Progenitor cell of endocrine pancreas (in vitro differentiated cells): Measurements from ENCODE around the gene HOXB8. TPM values are rescaled to one million over a fixed set of nuclear protein-coding genes. Genes with fewer than 3 reads are reported as not detected.
A peak's percentile ranks its signal among the peaks of the same experiment; 100 is the strongest.

Experiments
- DNase-seq: peaks from one replicate; pipeline ENCODE4 v3.0.0; 2021; ENCODE audit warnings: low spot score; ENCODE audit not compliant: unreplicated experiment
- H3K27ac Mint-ChIP-seq: 2 replicates; pipeline ENCODE4 v1.8.0; 2021; ENCODE audit warnings: mild to moderate bottlenecking, moderate library complexity, mixed read lengths
- H3K27me3 Mint-ChIP-seq: 2 replicates; pipeline ENCODE4 v1.8.0; 2021; ENCODE audit warnings: mixed read lengths
- H3K36me3 Mint-ChIP-seq: 2 replicates; pipeline ENCODE4 v1.8.0; 2022; ENCODE audit warnings: mixed read lengths; ENCODE audit not compliant: insufficient read depth
- H3K4me1 Mint-ChIP-seq: 2 replicates; pipeline ENCODE4 v1.8.0; 2021; ENCODE audit warnings: low read depth, mixed read lengths
- H3K4me3 Mint-ChIP-seq: 2 replicates; pipeline ENCODE4 v1.8.0; 2021; ENCODE audit warnings: low read depth, mild to moderate bottlenecking, moderate library complexity, mixed read lengths
- H3K9me3 Mint-ChIP-seq: 2 replicates; pipeline ENCODE4 v1.8.0; 2021; ENCODE audit warnings: low read depth, mixed read lengths
- total RNA-seq: library from RNA; stranded (reverse); gene quantifications from 2 replicates; pipeline ENCODE4 v1.2.1, GENCODE V29; 2021
- TF ChIP-seq, protein P1 (sequence below): fragments of 200-600 bp; sonication (generic); IDR thresholded peaks from one replicate; pipeline ENCODE4 v1.5.0; 2021; ENCODE audit warnings: antibody characterized with exemption, mild to moderate bottlenecking; ENCODE audit not compliant: unreplicated experiment

HOXB8 gene
- total RNA-seq, 1 donor from 2014 or later = 1.1 TPM

GRCh38 chr17:48605991-48606891 lies 8.9 kb downstream of the HOXB8 start:
- Mint-ChIP-seq H3K27me3 (peaks cover 93% of the 10 kb centered on the region), H3K4me3 (no peak overlapping the region), H3K4me1 (peaks cover 7% of the 10 kb centered on the region), H3K27ac (no peak overlapping the region), H3K9me3 (no peaks in the 10 kb centered on the region), H3K36me3 (no peaks in the 10 kb centered on the region)
- TF ChIP-seq, protein P1, sequence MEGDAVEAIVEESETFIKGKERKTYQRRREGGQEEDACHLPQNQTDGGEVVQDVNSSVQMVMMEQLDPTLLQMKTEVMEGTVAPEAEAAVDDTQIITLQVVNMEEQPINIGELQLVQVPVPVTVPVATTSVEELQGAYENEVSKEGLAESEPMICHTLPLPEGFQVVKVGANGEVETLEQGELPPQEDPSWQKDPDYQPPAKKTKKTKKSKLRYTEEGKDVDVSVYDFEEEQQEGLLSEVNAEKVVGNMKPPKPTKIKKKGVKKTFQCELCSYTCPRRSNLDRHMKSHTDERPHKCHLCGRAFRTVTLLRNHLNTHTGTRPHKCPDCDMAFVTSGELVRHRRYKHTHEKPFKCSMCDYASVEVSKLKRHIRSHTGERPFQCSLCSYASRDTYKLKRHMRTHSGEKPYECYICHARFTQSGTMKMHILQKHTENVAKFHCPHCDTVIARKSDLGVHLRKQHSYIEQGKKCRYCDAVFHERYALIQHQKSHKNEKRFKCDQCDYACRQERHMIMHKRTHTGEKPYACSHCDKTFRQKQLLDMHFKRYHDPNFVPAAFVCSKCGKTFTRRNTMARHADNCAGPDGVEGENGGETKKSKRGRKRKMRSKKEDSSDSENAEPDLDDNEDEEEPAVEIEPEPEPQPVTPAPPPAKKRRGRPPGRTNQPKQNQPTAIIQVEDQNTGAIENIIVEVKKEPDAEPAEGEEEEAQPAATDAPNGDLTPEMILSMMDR = no peak
- no peak for DNase-seq

- H3K27ac Mint-ChIP-seq = peak overlapping the region; percentile 14
- peaks cover 94% of the 10 kb centered on the region for H3K27me3 Mint-ChIP-seq
- no peaks in the 10 kb centered on the region for H3K36me3 Mint-ChIP-seq
- TF ChIP-seq, protein P1 = no peak
- no peak overlapping the region for H3K4me3 Mint-ChIP-seq
- H3K4me1 Mint-ChIP-seq = peaks cover 4% of the 10 kb centered on the region
- no peaks in the 10 kb centered on the region for H3K9me3 Mint-ChIP-seq
- DNase-seq = no peak
Observed at GRCh38 chr17:48605409-48605919, 9.6 kb downstream of the HOXB8 start.

GRCh38 chr17:48604770-48605329 lies 10.2 kb downstream of the HOXB8 start, which contains the start of gene HOXB6:
TSS of gene HOXB6 (minus strand) at chr17:48604986. CDS start at chr17:48598150, 6,836 bp downstream.
- Mint-ChIP-seq H3K4me3 (no peak within 1 kb of the TSS), H3K9me3 (no peaks in the 10 kb centered on the region)
- TF ChIP-seq, protein P1 = no peak

GRCh38 chr17:48603959-48604769 lies 10.9 kb downstream of the HOXB8 start:
- no peaks in the 10 kb centered on the region for H3K36me3 Mint-ChIP-seq
- no peak overlapping the region for H3K4me3 Mint-ChIP-seq
- peaks cover 98% of the 10 kb centered on the region for H3K27me3 Mint-ChIP-seq
- H3K9me3 Mint-ChIP-seq = no peaks in the 10 kb centered on the region
- no peak for DNase-seq
- peaks cover 4% of the 10 kb centered on the region for H3K4me1 Mint-ChIP-seq
- H3K27ac Mint-ChIP-seq = no peak overlapping the region
- TF ChIP-seq, protein P1 = no peak

More at GRCh38 chr17:48604770-48605329, 10.2 kb downstream of the HOXB8 start, which contains the start of gene HOXB6:
- Mint-ChIP-seq H3K27me3 (peaks cover 98% of the 10 kb centered on the region), H3K36me3 (no peaks in the 10 kb centered on the region), H3K27ac (peak within 1 kb of the TSS; percentile 14), H3K4me1 (peaks cover 4% of the 10 kb centered on the region)
- DNase-seq = no peak
